Nasal cavity respiratory epithelium epithelial cell of viscerocranial mucosa (primary cell): Measurements from ENCODE around the gene MYH10. TPM values are rescaled to one million over a fixed set of nuclear protein-coding genes. Genes with fewer than 3 reads are reported as not detected.

Experiments
- total RNA-seq: library from RNA; depleted of rRNA; stranded (reverse); fragments of >200 nt; gene quantifications from 2 replicates; pipeline ENCODE4 v1.2.3, GENCODE V29; 2014

The MYH10 gene
- total RNA-seq: 30.1 and 59.3 TPM in 2 replicates

GRCh38 chr17:8630227-8630801, at the start of gene MYH10:
MYH10 (minus strand) TSS chr17:8630725; CDS start chr17:8623246, 7,479 bp downstream.

DNA sequence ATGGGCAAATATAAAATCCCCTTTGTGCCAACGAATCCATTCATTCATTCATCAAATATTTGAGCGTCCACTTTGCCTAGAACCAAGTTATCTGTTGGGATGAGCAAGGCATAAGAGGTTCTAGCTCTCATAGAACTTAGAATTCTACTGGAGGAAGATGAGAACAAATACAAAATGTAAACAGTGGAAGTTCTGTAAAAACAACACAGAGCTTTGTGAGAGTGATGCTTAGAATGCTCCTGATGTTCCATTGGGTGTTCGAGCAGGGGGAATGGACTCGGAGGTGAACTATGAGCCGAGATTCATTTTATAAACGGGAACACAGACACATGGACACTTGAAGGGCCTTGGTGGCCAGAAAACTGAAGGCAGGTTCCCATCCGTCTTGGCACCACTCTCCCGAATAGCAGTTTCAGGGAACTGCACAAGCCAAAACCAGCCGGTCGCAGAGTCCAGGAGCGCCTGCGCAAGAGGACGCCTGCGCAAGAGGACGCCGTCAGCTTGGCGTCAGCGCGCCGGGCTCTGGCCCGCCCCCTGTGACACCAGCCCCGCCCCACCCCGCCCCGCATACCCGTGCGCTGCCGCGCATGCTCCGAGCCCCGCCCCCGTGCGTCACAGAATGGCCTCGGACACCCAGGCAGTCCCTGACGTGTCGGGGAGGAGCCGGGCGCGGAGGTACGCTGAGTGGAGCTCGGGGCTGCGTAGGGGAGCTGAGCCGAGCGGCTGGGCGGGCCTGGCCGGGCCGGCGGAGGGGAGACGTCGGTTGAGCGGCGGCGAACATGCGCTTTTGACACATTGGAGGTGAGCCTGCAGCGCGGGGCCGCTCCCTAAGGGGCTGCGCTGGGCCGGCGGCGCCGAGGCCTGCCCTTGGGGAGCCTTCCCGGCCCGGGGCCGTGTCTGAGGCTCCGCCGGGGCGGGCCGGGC, 195.0 kb downstream of the MYH10 start, which contains the start of gene NDEL1:
NDEL1 (plus strand) TSS at position 640 of the 924 bp plus-strand sequence. CDS start 8,388 bp downstream, outside the sequence.

Other genes with a start within 250 kb of the MYH10 start
- gene RPL26, start 247.5 kb downstream of the MYH10 start, total RNA-seq: 4,034 and 6,639 TPM in 2 replicates
- 0.14 and 1.4 TPM in 2 replicates for gene RNF222, start 232.9 kb downstream of the MYH10 start, total RNA-seq
- 65.3 and 70.1 TPM in 2 replicates for gene NDEL1, start 194.8 kb downstream of the MYH10 start, total RNA-seq
- not detected in 2 replicates for gene CCDC42, start 114.1 kb upstream of the MYH10 start, total RNA-seq
- gene SPDYE4, start 127.8 kb upstream of the MYH10 start, total RNA-seq: not detected in 2 replicates
- gene MFSD6L, start 168.6 kb upstream of the MYH10 start, total RNA-seq: under 0.01 and 0.07 TPM in 2 replicates
- gene PIK3R6, start 236.9 kb upstream of the MYH10 start, total RNA-seq: not detected in 2 replicates